ENCODE measurements around the gene SEC22B. TPM values are rescaled to one million over a fixed set of nuclear protein-coding genes. Genes with fewer than 3 reads are reported as not detected.
"Not testable (repeated sequence)": the region's sequence is repeated elsewhere in the genome, so short reads cannot be mapped to it uniquely, and the experiment has no call there.

SEC22B gene
- total RNA-seq, 2 experiments from 2014 or later: 23.2 to 24.9 TPM

DNA sequence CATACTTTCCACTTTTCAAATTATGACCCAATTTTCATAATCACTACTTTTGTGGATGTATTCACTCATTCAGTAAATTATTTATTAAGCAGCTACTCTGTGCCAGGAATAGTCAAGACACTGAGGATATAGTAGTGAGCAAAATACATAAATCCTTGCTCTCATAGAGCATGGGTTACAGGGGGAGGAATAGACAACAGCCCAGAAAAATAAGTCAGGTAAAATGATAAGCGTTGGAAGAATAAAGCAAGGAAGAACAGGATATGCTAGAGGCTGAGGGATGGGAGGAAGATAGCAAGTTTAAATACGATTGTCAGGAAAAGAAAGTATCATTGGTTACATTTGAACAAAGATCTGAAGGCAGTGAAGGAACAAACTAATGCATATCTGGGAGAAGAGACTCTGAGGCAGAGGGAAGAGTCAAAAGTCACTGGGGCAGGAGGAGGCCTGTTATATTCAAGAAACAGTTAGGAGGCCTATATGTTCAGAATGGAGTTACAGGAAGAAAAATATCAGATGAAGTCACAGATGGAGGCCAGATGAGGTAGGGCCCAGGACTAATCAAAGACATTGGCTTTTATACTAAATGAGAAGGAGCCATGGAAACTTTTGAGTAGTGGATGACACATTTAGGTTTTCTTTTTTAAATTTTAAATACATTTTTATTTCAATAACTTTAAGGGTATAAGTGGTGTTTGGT, 42.9 kb downstream of the SEC22B start:
- ChIA-PET POLR2A (no interaction called here), CTCF (no interaction called here)
- Histone ChIP-seq H3K4me1 (ENCODE audit: insufficient read depth, low read length) (no peaks in the 10 kb centered on the region), H3K4me3 (ENCODE audit: low read length) (no peak overlapping the region), H3K36me3 (ENCODE audit: insufficient read depth, low read length) (no peaks in the 10 kb centered on the region), H3K27ac (ENCODE audit: low read depth in 1 of 2, low read length in 2 of 2) (no peak overlapping the region), H3K9me3 (ENCODE audit: control insufficient read depth in 1 of 2, insufficient read depth in 1 of 2, low read length in 2 of 2) (no peaks in the 10 kb centered on the region), H3K27me3 (ENCODE audit: control insufficient read depth in 1 of 2, insufficient read depth in 2 of 2, low read length in 2 of 2) (no peaks in the 10 kb centered on the region)
- no peak overlapping the region for H3K4me3 Mint-ChIP-seq
- H3K36me3 Mint-ChIP-seq (ENCODE audit: low read depth): no peaks in the 10 kb centered on the region
- H3K27me3 Mint-ChIP-seq: no peaks in the 10 kb centered on the region
- intact Hi-C loops (cut with DNase I, micrococcal nuclease): no loop called here
- TF ChIP-seq CTCF (IDR thresholded peaks at IDR 0.05): no peak
- no peak for DNase-seq
- no peak overlapping the region for H3K27ac Mint-ChIP-seq
- H3K4me1 Mint-ChIP-seq (ENCODE audit: low read depth): no peaks in the 10 kb centered on the region
- H3K9me3 Mint-ChIP-seq: no peaks in the 10 kb centered on the region
- ATAC-seq (ENCODE audit: poor library complexity): no peak

DNA sequence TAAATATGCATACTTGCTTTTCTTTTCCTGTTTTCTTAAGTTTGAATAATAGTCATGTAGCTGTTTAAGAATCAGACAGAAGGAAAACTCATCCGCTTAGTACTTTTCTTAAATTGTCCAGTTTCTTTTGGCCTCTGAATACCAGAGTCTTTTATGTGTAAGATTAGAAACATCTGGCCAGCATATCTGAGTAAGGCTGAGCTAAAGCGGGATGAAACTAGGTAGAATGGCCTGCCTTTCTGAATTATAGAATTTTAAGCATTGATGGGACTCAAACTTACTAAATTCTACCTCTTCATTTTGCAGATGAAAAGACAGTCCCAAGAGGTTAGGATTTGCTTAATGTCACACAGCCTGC, 43.9 kb downstream of the SEC22B start:
- H3K27ac ChIP-seq (ENCODE audit: low read depth in 1 of 2, low read length in 2 of 2); CTCF ChIA-PET; H3K27me3 ChIP-seq (ENCODE audit: control insufficient read depth in 1 of 2, insufficient read depth in 2 of 2, low read length in 2 of 2); ATAC-seq (ENCODE audit: poor library complexity); H3K27ac Mint-ChIP-seq; H3K27me3 Mint-ChIP-seq; H3K4me3 ChIP-seq (ENCODE audit: low read length); H3K36me3 ChIP-seq (ENCODE audit: insufficient read depth, low read length); H3K4me3 Mint-ChIP-seq; H3K36me3 Mint-ChIP-seq (ENCODE audit: low read depth); H3K4me1 ChIP-seq (ENCODE audit: insufficient read depth, low read length); H3K4me1 Mint-ChIP-seq (ENCODE audit: low read depth); intact Hi-C loops (cut with DNase I, micrococcal nuclease); H3K9me3 ChIP-seq (ENCODE audit: control insufficient read depth in 1 of 2, insufficient read depth in 1 of 2, low read length in 2 of 2); H3K9me3 Mint-ChIP-seq; DNase-seq; POLR2A ChIA-PET: not testable (repeated sequence)

DNA sequence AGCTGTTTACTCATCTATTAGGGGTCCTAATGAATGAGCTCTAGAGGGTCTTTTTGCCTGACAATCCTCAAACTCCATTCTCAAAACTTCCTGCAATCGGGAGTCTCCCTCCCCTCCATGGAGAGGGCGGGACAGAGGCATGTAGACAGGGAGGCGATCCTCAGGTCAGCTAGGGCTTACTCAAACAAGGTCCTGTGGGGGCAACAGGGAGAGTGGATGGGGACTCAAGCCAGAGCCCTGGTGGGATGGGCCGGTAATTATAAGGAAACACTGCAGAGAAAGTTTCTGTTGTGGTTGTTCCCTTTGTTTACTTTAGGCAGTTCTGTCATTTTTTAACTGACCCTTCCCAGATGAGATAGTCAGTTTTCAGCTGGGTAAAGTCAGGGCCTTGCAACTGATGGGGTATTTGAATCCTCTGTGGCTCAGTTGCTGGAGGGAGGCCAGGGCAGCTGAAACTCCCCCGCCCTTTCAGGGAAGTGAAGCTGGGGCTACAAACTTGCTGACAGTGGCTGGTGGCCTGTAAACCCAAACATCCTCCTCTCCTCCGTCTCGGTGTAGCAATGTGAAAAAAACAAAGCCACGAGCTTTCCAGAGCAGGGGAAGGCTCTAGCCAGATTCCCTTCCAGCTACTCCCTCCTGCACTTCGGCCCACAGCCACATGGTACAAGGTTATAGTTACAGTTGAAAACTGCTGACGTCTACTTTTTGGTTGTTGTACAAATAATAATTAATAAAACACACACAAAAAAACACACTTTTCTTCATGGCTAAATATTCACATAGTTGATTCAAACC, 44.5 kb downstream of the SEC22B start:
- H3K36me3 Mint-ChIP-seq (ENCODE audit: low read depth); H3K27ac Mint-ChIP-seq; CTCF ChIA-PET; H3K4me3 ChIP-seq (ENCODE audit: low read length); POLR2A ChIA-PET; H3K4me3 Mint-ChIP-seq; H3K4me1 ChIP-seq (ENCODE audit: insufficient read depth, low read length); intact Hi-C loops (cut with DNase I, micrococcal nuclease); H3K27ac ChIP-seq (ENCODE audit: low read depth in 1 of 2, low read length in 2 of 2); H3K4me1 Mint-ChIP-seq (ENCODE audit: low read depth); H3K27me3 ChIP-seq (ENCODE audit: control insufficient read depth in 1 of 2, insufficient read depth in 2 of 2, low read length in 2 of 2); H3K9me3 Mint-ChIP-seq; H3K9me3 ChIP-seq (ENCODE audit: control insufficient read depth in 1 of 2, insufficient read depth in 1 of 2, low read length in 2 of 2); H3K27me3 Mint-ChIP-seq; H3K36me3 ChIP-seq (ENCODE audit: insufficient read depth, low read length): not testable (repeated sequence)
- ATAC-seq (ENCODE audit: poor library complexity) (peak; percentile 24), DNase-seq (peak in 1 of 14 experiments; percentile 16)

- H3K27ac Mint-ChIP-seq; intact Hi-C loops (cut with DNase I, micrococcal nuclease); H3K27ac ChIP-seq (ENCODE audit: low read depth in 1 of 2, low read length in 2 of 2); H3K27me3 ChIP-seq (ENCODE audit: control insufficient read depth in 1 of 2, insufficient read depth in 2 of 2, low read length in 2 of 2); H3K4me3 ChIP-seq (ENCODE audit: low read length); POLR2A ChIA-PET; CTCF ChIA-PET; H3K9me3 Mint-ChIP-seq; H3K9me3 ChIP-seq (ENCODE audit: control insufficient read depth in 1 of 2, insufficient read depth in 1 of 2, low read length in 2 of 2); DNase-seq; H3K4me3 Mint-ChIP-seq; H3K4me1 ChIP-seq (ENCODE audit: insufficient read depth, low read length); ATAC-seq (ENCODE audit: poor library complexity); H3K36me3 Mint-ChIP-seq (ENCODE audit: low read depth); H3K27me3 Mint-ChIP-seq; H3K36me3 ChIP-seq (ENCODE audit: insufficient read depth, low read length): not testable (repeated sequence)
- H3K4me1 Mint-ChIP-seq (ENCODE audit: low read depth): peaks cover 13% of the 10 kb centered on the region
These were observed 48.4 kb downstream of the SEC22B start for GRCh38 chr1:120127921-120128320.

GRCh38 chr1:120126216-120126615, 50.1 kb downstream of the SEC22B start:
- CTCF ChIA-PET; H3K9me3 Mint-ChIP-seq; intact Hi-C loops (cut with DNase I, micrococcal nuclease): not testable (repeated sequence)

GRCh38 chr1:120124628-120125027, 51.7 kb downstream of the SEC22B start:
- POLR2A ChIA-PET; H3K27ac Mint-ChIP-seq; CTCF ChIA-PET; H3K9me3 Mint-ChIP-seq; H3K27ac ChIP-seq (ENCODE audit: low read depth in 1 of 2, low read length in 2 of 2); H3K9me3 ChIP-seq (ENCODE audit: control insufficient read depth in 1 of 2, insufficient read depth in 1 of 2, low read length in 2 of 2); H3K27me3 ChIP-seq (ENCODE audit: control insufficient read depth in 1 of 2, insufficient read depth in 2 of 2, low read length in 2 of 2); DNase-seq; H3K4me3 Mint-ChIP-seq; ATAC-seq (ENCODE audit: poor library complexity); H3K27me3 Mint-ChIP-seq; intact Hi-C loops (cut with DNase I, micrococcal nuclease); H3K36me3 Mint-ChIP-seq (ENCODE audit: low read depth); H3K4me3 ChIP-seq (ENCODE audit: low read length); H3K36me3 ChIP-seq (ENCODE audit: insufficient read depth, low read length); H3K4me1 ChIP-seq (ENCODE audit: insufficient read depth, low read length): not testable (repeated sequence)
- peaks cover 21% of the 10 kb centered on the region for H3K4me1 Mint-ChIP-seq (ENCODE audit: low read depth)

More at GRCh38 chr1:120126216-120126615, 50.1 kb downstream of the SEC22B start:
- ATAC-seq (ENCODE audit: poor library complexity); H3K4me1 ChIP-seq (ENCODE audit: insufficient read depth, low read length); H3K27ac Mint-ChIP-seq; H3K4me3 Mint-ChIP-seq; H3K36me3 Mint-ChIP-seq (ENCODE audit: low read depth); H3K36me3 ChIP-seq (ENCODE audit: insufficient read depth, low read length); H3K9me3 ChIP-seq (ENCODE audit: control insufficient read depth in 1 of 2, insufficient read depth in 1 of 2, low read length in 2 of 2); H3K27ac ChIP-seq (ENCODE audit: low read depth in 1 of 2, low read length in 2 of 2); H3K4me3 ChIP-seq (ENCODE audit: low read length); H3K27me3 ChIP-seq (ENCODE audit: control insufficient read depth in 1 of 2, insufficient read depth in 2 of 2, low read length in 2 of 2); DNase-seq; POLR2A ChIA-PET; H3K27me3 Mint-ChIP-seq: not testable (repeated sequence)
- H3K4me1 Mint-ChIP-seq (ENCODE audit: low read depth): peaks cover 21% of the 10 kb centered on the region
